ENCODE data around the gene PMIS2.

Gene PMIS2

GRCh38 chr19:35620001-35620400, 34.0 kb downstream of the PMIS2 start:
- no peak overlapping the region for H3K27ac ChIP-seq
- TF ChIP-seq CTCF (conservative IDR thresholded peaks at IDR 0.05; ENCODE audit: low read depth) = no peak
- ChIA-PET CTCF (no interaction called here), POLR2A (ENCODE audit: low non-redundant PET) (no interaction called here)
- DNase-seq (ENCODE audit: low spot score) = no peak

GRCh38 chr19:35621708-35622107, 35.7 kb downstream of the PMIS2 start:
- TF ChIP-seq CTCF (conservative IDR thresholded peaks at IDR 0.05; ENCODE audit: low read depth) = no peak
- 0 out of 2 replicates have a peak overlapping the region, but pooled peaks have one; percentile 2 for H3K27ac ChIP-seq
- DNase-seq (ENCODE audit: low spot score) = no peak
- ChIA-PET POLR2A (ENCODE audit: low non-redundant PET) (no interaction called here), CTCF (interaction anchor here (0.5 to 0.6 kb wide), 2 partner anchors 73 to 637 kb away, joined by 3 to 7 read pairs; no protein-coding TSS in a partner anchor)

GRCh38 chr19:35622750-35623149, 36.8 kb downstream of the PMIS2 start:
- TF ChIP-seq CTCF (conservative IDR thresholded peaks at IDR 0.05; ENCODE audit: low read depth) = no peak
- POLR2A ChIA-PET (ENCODE audit: low non-redundant PET) = no interaction called here

GRCh38 chr19:35623327-35624010, 37.5 kb downstream of the PMIS2 start:
- DNase-seq (ENCODE audit: low spot score) = no peak
- peak overlapping the region; percentile 17; the same call in 1 of the 2 replicates for H3K27ac ChIP-seq
- CTCF ChIA-PET = interaction anchor here (0.7 kb wide), 1 partner anchor 97 kb away, joined by 11 read pairs; no protein-coding TSS in a partner anchor
- POLR2A ChIA-PET (ENCODE audit: low non-redundant PET) = no interaction called here
- no peak for TF ChIP-seq CTCF (conservative IDR thresholded peaks at IDR 0.05; ENCODE audit: low read depth)

More at GRCh38 chr19:35622750-35623149, 36.8 kb downstream of the PMIS2 start:
- CTCF ChIA-PET = no interaction called here
- peak overlapping the region; percentile 17; the same call in 1 of the 2 replicates for H3K27ac ChIP-seq
- no peak for DNase-seq (ENCODE audit: low spot score)

- POLR2A ChIA-PET (ENCODE audit: low non-redundant PET) = no interaction called here
- CTCF ChIA-PET = no interaction called here
- no peak for TF ChIP-seq CTCF (conservative IDR thresholded peaks at IDR 0.05; ENCODE audit: low read depth)
- H3K27ac ChIP-seq = peak overlapping the region; percentile 88
- no peak for DNase-seq (ENCODE audit: low spot score)
These were observed 42.2 kb downstream of the PMIS2 start for GRCh38 chr19:35628264-35628564.

- CTCF ChIA-PET = no interaction called here
- peak within 1 kb of the TSS; percentile 88 for H3K27ac ChIP-seq
- no peak for TF ChIP-seq CTCF (conservative IDR thresholded peaks at IDR 0.05; ENCODE audit: low read depth)
- POLR2A ChIA-PET (ENCODE audit: low non-redundant PET) = no interaction called here
- DNase-seq (ENCODE audit: low spot score) = peak; percentile 99
These were observed 42.8 kb downstream of the PMIS2 start, which contains the start of gene RBM42 for GRCh38 chr19:35628565-35629331. Gene RBM42, plus strand, starts transcription at chr19:35629036. Its CDS starts 118 bp downstream, at chr19:35629154.

Data from RWPE1 (cell line).